ENCODE results near the gene DCBLD2.

Gene DCBLD2

DNA sequence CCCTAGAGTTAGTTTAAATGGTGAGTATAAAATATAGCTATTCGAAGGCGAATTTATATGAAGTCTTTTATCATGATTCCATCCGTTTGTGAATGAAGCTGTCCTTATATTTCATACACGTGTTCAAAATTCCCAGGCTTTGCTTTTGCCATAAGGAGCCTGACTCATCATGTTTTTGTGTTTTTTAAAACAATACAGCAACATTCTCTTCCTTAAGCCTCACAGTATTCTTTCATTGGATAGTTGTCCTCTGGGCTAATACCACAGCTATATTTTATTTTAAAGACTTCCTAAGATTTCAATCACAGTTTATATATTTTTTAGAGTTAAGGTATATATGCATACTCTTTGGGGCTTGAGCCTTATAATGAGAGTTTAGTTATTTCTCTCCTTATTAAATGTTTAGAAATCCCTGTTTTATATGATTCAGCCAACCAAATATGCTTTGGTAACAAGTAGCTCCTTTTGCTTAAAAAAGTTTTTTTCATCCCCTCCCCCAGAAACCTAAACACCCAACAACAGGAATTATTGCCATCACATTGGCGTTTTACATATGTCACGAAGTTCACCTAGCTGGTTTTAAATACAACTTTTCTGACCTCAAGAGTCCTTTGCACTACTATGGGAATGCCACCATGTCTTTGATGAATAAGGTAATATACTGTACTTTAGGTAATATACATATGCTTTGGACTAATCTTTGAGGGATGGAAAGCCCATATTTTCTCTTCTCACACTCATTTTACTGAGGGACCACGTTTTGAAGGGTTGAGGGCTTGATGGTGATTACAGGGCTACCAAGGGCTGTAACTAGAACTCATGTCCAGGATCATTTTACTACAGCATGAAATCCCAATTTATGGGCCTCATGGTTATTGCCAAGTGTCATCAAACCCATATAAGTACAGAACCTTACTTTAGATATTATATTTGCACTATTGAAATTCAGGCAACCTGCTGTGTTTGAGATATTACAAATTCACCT lies 109.9 kb downstream of the DCBLD2 start:
- no peak for DNase-seq (ENCODE audit: low spot score)

DNA sequence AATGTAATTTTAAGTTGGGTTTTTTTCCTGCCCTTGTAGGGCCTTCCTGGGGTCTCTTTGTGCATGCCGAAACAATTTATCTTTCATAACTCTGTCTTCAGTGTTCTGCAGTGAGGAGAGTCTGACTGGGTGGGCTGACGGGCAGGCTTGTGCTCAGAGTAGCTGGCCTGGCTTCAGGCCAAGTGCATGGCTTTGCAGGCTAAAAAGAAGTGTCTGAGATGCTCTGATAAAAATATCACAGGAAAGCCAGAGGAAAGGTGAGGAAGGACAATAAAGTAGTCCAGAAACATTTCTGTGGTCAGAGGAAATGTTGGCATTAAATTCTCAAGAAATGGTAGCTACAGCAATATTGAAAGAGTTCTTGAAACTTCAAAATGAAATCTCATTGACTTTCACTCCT lies 112.8 kb downstream of the DCBLD2 start:
- no peak for DNase-seq (ENCODE audit: low spot score)

DNA sequence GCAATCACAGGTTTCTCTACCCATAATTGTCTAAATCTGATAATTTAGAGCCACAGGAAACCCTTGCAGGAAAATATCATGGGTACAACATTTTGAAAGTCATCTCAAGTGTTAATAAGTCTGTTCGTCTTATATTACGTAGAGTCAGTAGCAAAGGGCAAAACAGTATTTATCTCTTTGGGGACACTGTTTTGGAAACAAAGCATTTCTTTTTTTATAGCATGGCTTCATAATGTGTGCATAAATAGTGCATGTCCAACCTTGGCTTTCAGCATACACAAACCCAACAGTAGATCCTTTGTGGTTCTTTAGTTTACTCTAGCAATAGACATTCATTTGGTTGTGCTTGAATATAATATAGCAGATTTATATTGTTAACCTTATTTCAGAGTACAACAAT lies 114.3 kb downstream of the DCBLD2 start:
- DNase-seq (ENCODE audit: low spot score): no peak

DNA sequence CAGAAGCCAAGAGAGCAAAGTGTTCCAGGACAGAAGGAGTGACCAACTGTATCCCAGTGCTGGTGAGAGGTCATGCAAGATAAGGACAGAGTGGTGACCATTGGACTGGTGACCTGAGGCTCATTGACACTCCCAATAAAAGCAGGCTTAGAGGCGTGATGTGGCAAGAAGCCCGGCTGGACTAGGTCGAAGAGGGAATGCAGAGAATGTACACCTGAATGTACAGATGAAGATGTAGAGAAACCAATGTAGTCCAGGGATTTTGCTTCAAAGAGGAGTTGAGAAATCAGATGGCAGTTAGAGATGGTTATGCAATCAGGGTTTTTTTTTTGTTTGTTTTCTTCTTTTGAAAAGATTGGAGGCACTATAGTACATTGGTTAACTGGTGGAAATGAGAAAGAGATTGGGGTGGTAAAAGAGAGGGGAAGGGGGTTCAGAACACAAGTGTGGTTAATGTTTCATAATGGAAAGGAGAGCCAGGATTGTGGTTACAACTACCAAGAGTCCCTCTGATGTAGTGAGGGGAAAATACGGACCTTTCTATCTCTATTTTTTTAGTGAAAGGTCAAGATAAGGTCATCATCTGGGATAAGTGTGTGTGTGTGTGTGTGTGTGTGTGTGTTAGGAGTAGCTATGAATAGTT lies 115.0 kb downstream of the DCBLD2 start:
- no peak for DNase-seq (ENCODE audit: low spot score)

DNA sequence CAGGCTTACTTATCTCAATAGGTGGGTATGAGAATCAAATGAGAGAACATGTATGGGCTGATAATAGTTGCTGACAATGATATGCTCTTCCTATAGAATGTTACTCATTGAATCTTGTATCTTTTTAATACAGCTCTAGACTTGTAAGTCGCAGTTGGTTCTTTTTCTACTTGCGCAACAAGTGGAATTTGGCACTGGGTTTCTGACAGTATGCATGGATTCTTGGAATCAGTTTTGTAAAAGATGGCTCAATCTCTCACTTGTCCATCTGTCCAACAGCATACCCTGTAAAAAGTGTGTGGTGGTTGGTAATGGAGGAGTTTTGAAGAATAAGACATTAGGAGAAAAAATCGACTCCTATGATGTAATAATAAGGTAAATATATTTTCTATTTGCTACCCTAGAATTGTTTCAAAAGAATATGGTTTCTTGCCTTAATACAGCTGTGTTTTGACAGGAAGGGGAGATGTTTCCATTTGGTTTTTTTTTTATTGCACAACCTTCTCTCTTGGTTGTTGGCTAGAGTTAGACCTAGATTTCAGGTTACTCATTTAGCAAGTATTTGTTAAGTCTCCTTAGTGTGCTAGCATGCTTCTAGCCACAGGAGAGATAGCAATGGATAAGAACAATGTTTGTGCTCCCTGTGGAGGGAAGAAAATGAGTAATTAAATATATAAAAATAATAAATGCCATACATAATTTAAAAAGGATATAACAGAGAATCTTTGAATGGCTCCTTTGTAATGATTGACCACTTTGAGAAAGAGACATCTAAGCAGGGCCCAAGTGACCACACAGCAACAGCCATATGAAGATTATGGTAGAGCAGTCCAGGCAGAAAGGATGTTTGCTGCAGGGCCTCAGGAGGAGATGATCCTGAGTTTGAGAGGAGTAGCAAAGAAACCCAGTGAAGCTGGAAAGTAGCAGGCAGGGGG lies 116.6 kb downstream of the DCBLD2 start:
- DNase-seq (ENCODE audit: low spot score): no peak

DNA sequence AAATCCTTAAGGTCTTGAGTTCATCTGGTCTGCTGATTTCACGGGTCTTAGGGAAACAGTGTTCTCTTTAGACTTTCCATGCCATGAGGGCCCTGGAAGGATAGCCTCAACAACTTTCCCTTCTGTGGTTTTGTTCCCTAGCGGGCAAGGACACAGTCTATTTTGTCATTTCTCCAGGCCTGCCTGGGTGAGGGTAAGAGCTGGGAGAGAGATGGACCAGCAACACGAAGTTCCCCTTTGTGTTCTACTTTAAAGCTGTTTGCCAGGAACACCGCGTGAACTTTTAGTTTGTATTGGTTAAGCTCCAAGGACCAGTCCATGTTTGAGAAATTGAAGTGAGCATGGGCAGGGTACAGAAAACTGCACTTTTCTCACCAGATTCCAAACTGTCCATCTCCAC lies 117.5 kb downstream of the DCBLD2 start:
- DNase-seq (ENCODE audit: low spot score): no peak

DNA sequence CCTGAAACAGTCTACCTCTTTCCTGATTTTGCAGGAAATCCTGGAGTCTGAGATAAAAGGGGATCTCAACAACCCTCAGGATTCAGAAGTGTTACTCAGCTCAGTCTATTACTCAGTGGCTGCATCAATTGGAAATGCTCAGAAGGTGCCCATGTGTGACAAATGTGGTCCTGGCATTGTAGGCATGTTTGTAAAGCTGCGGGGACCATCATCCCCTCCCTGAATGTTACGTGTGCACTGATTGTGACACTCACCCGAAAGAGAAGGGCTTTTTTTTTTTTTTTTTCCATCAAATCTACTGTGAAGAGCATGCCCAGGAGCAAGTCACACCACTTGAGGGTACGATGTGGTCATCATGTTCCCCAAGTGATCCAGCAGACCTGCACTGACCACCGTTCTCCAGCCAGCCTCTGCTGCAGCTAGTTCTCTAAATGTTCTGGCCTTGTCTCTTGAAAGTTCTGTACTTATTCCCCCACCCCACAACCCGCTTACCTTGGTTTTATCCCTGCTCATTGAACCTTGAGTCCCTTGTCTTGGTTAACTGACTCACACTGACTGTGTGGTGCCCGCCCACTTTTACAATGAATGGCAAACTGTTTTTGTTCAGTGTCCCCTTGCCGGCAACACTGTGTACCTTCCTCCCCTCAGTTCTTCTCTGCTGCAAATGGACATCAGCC lies 118.5 kb downstream of the DCBLD2 start:
- no peak for DNase-seq (ENCODE audit: low spot score)

DNA sequence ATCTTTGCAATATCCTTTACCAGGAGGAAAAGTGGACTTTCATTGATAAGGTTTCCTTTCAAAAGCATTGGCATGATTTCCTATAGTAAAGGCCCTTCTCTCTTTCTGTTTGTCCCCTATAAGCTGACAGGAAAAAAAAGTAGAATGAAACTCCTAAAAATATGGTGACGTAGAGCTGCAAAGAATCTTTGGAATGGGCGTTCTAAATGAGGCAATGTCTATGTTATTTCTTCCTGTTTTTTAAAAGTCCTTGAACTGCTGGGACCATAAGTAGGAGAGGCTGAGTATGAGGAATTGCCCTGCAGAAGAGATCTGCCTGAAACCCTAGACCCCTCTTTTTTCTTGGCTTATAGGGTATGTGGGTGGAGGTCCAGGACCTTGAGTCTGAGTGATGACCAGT lies 121.2 kb downstream of the DCBLD2 start:
- no peak for DNase-seq (ENCODE audit: low spot score)

DNA sequence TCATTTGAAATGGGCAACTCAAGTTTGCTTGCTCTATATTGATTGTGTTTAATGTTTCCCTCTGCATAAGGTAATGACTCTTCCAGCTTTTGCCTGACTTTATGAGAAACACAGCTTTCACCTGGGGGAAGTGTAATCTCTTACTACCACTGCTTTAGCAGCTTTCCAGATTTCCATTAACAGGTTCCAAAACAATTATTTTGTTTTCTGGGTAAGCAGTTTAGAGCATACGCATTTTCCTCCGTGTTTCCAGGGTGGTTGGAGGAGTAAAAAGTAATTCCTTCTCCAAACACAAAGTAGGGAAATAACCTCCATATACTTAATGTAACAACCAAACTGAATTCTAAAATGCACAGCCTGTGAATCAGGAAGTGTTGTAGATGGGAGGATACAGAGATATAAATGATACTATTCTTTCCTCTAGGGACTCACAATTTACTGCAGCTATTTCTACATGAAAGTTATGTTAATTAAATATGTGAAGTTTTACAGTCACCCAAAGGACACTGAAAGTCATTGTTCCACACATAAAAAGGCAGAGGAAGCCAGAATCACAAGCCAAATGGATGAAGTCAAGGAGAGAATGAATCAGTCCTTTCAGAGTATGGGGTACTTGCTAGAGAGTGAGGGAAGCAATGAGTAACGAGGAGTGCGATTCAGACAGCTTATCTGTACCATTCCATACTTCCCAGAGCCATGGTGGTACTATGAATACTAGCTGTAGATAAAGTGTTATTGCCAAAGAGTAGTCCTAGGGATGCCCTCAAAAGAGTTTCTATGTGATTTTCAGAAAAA lies 121.8 kb downstream of the DCBLD2 start:
- DNase-seq (ENCODE audit: low spot score): no peak

DNA sequence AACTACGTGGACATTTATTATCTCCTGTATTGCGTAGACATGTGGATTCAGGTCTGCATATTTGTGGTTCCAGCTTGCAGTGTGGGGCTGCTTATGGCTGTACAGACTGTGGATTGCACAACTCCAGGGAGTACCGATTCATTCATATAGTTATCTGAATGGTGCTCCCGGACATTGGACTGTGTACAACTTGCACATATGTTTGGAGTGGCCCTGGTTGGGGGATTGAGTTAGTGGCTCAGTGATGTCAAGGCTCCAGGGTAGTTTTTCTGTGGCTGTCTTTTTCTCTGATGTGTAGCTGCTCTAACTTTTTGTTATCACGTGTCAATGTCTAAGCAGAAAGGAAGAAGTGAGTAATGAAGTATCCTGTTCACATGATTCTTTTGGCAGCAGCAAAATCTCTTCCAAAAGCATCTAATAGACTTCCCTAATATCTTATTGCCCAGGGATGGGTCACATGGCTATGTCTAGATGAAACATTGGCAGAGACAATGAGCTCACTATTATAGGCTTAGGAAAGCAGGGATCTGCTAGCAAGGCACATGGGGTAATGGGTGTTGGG lies 122.6 kb downstream of the DCBLD2 start:
- DNase-seq (ENCODE audit: low spot score): no peak

DNA sequence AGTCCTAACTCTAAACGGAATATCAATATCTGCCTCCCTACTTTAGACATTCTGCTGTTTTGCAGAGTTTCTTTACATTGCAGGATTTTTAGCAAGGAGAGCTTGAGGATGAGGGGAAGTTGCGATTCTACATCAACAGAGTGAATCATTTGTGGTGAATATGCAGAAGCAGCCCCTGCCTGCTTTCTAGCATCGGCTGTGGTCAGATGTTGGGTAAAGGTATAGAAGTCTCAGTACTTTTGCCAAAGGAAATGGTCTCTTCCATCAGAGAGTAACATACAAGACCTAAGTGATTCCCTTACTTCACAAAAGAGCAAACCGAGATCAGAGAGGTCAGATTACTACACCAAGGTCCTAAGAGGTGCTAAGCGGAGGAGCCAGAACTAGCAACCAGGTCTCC lies 123.1 kb downstream of the DCBLD2 start:
- DNase-seq (ENCODE audit: low spot score): no peak

DNA sequence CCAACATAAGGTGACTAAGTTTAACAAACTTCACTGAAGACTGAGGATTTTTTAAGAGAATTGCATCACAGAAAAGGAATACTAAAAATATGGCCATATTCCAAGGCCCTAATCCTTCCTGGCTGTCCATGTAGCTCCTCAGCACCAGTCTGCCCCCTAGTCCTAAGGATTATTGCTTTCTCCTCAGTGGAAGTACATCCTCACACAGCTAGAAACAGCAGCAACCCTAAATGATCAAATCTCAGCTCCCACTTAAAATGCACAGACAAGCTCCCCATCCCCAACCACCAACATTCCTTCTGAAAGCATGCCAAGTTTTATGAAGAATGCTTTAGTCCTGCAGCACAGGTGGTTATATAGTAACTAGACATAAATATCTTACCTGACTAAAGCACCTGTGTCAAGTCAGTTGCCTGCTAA lies 123.7 kb downstream of the DCBLD2 start:
- DNase-seq (ENCODE audit: low spot score): no peak

DNA sequence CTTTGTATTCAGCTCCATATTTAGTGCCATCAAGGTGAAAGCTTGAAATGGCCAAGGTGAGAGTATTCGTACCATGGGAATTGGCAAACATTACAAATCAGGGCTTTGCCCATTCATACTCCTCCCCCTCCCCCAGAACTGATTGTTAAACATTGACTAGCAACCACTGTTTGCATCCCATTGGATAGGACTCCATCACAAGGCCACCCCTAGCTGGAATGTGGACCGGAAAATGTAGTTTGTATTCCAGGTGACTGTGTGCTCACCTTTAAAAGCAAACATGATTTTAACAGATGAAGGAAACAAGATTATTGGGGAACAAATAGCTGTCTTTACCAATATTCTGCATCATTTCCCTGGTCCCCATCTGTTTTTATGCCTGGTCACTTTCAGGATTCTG lies 124.2 kb downstream of the DCBLD2 start:
- DNase-seq (ENCODE audit: low spot score): no peak

DNA sequence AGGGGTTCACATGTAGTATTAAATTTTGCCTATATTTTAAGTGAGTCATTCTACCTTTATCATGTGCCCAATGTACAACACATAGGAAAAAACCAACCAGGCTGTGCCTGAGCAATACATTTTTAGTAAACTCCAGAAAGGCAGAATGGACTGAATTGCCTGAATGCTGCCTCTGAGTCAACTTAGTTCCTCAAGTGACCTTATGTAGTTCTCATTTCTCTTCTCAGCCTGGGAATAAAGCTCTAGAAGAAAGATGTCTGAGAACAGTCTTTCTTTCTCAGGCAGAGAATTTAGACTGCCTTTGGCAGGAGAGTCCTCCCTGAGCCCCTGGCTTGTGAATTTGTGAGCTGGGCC lies 125.4 kb downstream of the DCBLD2 start:
- DNase-seq (ENCODE audit: low spot score): no peak

DNA sequence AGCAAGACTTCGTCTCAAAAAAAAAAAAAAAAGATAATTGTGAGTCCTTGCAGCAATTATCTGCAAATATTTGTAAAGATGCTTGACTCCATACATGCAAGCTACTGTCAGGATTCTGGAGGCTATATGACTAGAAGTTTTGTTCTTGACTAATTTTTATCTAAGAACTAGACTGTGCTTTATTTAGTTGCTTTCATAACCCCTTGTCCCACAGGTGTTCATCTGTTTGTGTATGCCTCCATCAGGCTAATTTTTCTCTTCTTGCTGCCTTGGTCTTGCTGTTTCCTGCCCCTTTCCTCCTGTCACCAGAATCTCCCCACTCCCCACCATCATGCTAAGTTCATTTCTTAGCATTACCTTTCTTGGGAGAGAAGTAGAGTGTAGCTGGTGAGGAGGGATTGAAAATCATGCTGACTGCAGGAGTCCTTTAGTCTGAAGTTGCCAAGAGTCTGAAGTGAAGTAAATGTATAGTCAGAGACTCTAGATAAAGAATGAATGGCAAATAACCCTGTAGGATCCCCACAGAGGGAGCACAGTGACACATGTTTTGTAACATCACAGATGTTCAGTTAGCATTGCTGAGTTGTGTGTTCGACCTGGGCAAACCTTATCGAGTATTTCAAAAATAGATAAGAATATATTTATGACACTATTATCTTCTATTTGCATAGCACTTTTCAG lies 125.9 kb downstream of the DCBLD2 start:
- DNase-seq (ENCODE audit: low spot score): no peak

DNA sequence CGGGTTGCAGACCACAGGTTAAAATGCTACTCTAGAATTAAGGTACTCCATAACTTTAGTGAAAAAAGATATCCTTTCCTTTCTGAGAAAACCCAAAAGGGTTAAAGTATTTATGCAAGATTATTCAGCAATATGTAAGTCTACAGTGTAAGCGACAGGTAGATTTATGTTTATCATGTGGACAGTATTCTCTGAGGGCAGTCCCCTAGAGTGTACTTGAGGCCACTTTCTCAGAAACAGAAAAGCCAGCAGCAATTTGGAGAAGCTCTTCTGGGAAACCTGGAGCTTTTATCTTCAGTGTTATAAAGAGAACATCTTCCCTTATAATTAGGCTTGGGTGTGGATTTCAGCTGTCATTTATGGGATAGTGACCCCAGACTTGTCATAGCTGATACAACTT lies 129.5 kb downstream of the DCBLD2 start:
- no peak for DNase-seq (ENCODE audit: low spot score)

DNA sequence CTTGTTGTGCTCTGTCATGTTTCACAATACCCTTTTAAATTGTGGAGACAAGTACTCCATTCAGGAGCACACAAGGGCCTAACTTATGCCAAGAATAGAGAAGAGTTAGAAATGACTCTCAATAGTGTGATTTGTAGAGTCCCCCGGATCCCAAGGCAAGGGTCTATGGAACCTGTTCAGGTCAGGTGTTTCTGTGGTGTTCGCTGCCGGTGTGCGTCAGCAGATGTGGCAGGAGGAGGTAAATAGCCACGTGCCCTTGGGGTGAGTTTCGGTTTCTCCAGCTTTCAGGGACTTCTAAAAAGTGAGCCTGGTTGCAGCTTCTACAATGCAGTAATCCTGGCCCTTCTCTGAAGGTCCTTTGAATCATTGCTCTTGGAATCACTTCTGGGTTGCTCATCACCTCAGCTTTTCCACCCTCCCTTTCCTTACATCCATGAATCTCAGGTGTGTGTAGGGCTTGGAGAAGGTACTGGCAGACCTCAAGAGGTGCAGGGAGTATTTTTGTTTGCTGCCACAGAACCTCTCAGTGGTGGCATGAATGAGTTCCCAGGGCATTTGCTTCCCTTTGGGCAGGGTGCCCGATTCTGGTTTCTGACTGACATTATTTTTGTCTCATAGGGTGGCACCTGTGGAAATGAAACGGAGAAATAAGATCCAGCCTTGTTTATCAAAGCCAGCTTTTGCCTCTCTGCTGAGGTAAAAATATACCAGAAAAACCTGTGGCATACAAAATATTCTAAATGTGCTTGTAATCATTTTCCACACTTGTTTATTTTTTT lies 131.0 kb downstream of the DCBLD2 start:
- DNase-seq (ENCODE audit: low spot score): no peak

DNA sequence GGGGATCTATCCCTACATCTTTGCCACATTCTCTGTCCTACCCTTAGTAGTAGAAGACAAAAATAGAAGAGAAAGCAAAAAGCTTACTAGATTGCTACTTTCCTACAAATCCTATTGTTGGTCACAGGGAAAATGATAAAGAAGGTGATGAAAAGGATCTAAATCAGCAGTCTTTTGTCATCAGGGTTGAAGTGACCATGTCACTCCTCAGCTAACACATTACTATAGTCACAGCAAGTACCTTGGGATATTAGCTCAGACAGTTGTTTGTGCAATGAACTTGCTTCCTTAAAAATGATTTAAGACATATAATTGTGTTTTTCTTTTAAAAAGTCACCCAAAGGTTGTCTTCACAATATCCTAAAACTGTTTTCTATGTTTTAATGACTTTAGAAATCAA lies 132.0 kb downstream of the DCBLD2 start:
- no peak for DNase-seq (ENCODE audit: low spot score)

DNA sequence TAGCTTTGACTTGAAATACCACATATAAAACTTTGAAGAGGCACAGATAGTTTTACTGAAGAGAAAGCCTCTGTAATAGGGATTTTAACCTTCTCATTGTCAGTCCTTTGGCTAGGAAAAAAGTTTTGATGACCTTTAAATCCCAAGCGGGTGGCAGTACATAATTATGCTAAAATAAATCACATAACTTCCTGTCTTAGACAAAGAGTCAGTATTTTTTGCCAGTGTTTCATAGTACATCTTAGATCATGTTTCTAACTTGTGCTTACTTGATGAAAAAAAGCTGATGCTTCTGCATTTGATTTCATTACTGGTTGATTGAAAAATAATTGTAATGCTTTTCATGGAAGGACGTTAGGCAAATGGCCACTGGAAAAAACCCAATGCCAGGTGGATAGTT lies 132.5 kb downstream of the DCBLD2 start:
- DNase-seq (ENCODE audit: low spot score): no peak

All from CD4-positive, alpha-beta T cell treated with Interleukin-15 for 4 hours (primary cell).